DOHH2 (cell line): ENCODE results near the gene LTC4S.

Experiments used
- H3F3A ChIP-seq: fragments of 200-600 bp; sonication (generic), shearing (Covaris generic); 2 replicates; pipeline ENCODE4 v1.6.0; 2016; ENCODE audit warnings: antibody characterized with exemption, mild to moderate bottlenecking; ENCODE audit not compliant: control insufficient read depth, insufficient read depth
- H3K27ac ChIP-seq: fragments of 200-600 bp; sonication (generic); 2 replicates; pipeline ENCODE4 v1.5.1; 2014; ENCODE audit warnings: low read depth, mild to moderate bottlenecking, low read length, moderate library complexity
- H3K27me3 ChIP-seq: fragments of 200-600 bp; sonication (generic); 2 replicates; pipeline ENCODE4 v1.6.1; 2014; ENCODE audit warnings: mild to moderate bottlenecking, low read length, mixed read lengths; ENCODE audit not compliant: control insufficient read depth
- H3K36me3 ChIP-seq: fragments of 200-600 bp; sonication (generic); 2 replicates; pipeline ENCODE4 v1.6.1; 2014; ENCODE audit warnings: mild to moderate bottlenecking, low read length, moderate library complexity, mixed read lengths; ENCODE audit not compliant: control insufficient read depth
- H3K4me1 ChIP-seq: fragments of 200-600 bp; sonication (generic); 2 replicates; pipeline ENCODE4 v1.6.1; 2014; ENCODE audit warnings: mild to moderate bottlenecking, low read length, mixed read lengths; ENCODE audit not compliant: control insufficient read depth
- H3K4me2 ChIP-seq: fragments of 200-600 bp; sonication (generic); 2 replicates; pipeline ENCODE4 v1.6.0; 2014; ENCODE audit warnings: mild to moderate bottlenecking, low read length, moderate library complexity
- H3K4me3 ChIP-seq: fragments of 200-600 bp; sonication (generic); 2 replicates; pipeline ENCODE4 v1.5.1; 2014; ENCODE audit warnings: mild to moderate bottlenecking, low read length, mixed read lengths
- H3K79me2 ChIP-seq: fragments of 200-600 bp; sonication (generic); 2 replicates; pipeline ENCODE4 v1.6.1; 2014; ENCODE audit warnings: mild to moderate bottlenecking, low read length, mixed read lengths; ENCODE audit not compliant: control insufficient read depth
- H3K9me2 ChIP-seq: fragments of 200-600 bp; sonication (generic); replicated peaks from 2 replicates; pipeline ENCODE4 v1.6.1; 2014; ENCODE audit warnings: mild to moderate bottlenecking, low read length, mixed read lengths; ENCODE audit not compliant: control insufficient read depth
- H3K9me3 ChIP-seq: fragments of 200-600 bp; sonication (generic); 2 replicates; pipeline ENCODE4 v1.6.1; 2014; ENCODE audit warnings: antibody characterized with exemption, low read length, mixed read lengths; ENCODE audit not compliant: control insufficient read depth, insufficient read depth
- H4K20me1 ChIP-seq: fragments of 200-600 bp; sonication (generic); 2 replicates; pipeline ENCODE4 v1.6.0; 2014; ENCODE audit warnings: low read depth, mild to moderate bottlenecking, antibody characterized with exemption, low read length, moderate library complexity; ENCODE audit not compliant: control insufficient read depth, insufficient read depth
- EZH2phosphoT487 ChIP-seq: fragments of 200-600 bp; sonication (generic); IDR thresholded peaks from 2 replicates; pipeline ENCODE4 v1.6.1; 2017; ENCODE audit warnings: borderline replicate concordance, mild to moderate bottlenecking, antibody characterized with exemption, low read length, moderate library complexity, mixed read lengths
- TF ChIP-seq, protein P1 (sequence below): fragments of 200-600 bp; sonication (generic); IDR thresholded peaks from one replicate; pipeline ENCODE4 v1.5.1; 2014; ENCODE audit warnings: antibody characterized with exemption, mild to moderate bottlenecking, low read depth, low read length; ENCODE audit not compliant: poor library complexity, severe bottlenecking

LTC4S gene

DNA sequence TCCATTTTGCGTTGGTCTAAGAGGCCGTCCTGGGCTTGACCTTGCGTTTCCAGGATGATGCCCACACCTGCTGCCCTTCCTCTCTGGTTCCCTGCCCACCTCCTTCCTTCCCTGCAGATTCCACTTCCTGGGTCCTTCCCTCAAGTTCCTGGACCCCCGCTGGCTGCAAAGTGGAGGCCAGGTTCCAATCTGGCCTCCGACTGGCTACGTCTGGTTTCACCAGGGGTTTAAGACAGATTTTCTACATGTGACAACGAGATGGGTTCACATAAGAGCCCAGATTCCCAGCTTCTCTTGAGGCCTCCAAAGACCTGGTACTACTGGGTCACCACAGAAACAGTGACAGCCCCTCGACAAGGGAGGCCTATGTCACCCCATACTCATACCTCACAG is 10.8 kb downstream of the LTC4S start:
- Histone ChIP-seq H3F3A (peaks cover 6% of the 10 kb centered on the region; the same call in 1 of the 2 replicates), H3K9me2 (no peaks in the 10 kb centered on the region), H4K20me1 (no peaks in the 10 kb centered on the region), H3K4me1 (peaks cover 26% of the 10 kb centered on the region), H3K36me3 (peaks cover 12% of the 10 kb centered on the region; the same call in 1 of the 2 replicates), H3K4me2 (peak overlapping the region; percentile 95), H3K4me3 (no peak overlapping the region; the same call in 1 of the 2 replicates), H3K27me3 (no peaks in the 10 kb centered on the region), H3K9me3 (no peaks in the 10 kb centered on the region), H3K27ac (no peak overlapping the region), H3K79me2 (peaks cover 37% of the 10 kb centered on the region)
- TF ChIP-seq, protein P1, sequence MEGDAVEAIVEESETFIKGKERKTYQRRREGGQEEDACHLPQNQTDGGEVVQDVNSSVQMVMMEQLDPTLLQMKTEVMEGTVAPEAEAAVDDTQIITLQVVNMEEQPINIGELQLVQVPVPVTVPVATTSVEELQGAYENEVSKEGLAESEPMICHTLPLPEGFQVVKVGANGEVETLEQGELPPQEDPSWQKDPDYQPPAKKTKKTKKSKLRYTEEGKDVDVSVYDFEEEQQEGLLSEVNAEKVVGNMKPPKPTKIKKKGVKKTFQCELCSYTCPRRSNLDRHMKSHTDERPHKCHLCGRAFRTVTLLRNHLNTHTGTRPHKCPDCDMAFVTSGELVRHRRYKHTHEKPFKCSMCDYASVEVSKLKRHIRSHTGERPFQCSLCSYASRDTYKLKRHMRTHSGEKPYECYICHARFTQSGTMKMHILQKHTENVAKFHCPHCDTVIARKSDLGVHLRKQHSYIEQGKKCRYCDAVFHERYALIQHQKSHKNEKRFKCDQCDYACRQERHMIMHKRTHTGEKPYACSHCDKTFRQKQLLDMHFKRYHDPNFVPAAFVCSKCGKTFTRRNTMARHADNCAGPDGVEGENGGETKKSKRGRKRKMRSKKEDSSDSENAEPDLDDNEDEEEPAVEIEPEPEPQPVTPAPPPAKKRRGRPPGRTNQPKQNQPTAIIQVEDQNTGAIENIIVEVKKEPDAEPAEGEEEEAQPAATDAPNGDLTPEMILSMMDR, result no peak
- TF ChIP-seq EZH2phosphoT487, result no peak

DNA sequence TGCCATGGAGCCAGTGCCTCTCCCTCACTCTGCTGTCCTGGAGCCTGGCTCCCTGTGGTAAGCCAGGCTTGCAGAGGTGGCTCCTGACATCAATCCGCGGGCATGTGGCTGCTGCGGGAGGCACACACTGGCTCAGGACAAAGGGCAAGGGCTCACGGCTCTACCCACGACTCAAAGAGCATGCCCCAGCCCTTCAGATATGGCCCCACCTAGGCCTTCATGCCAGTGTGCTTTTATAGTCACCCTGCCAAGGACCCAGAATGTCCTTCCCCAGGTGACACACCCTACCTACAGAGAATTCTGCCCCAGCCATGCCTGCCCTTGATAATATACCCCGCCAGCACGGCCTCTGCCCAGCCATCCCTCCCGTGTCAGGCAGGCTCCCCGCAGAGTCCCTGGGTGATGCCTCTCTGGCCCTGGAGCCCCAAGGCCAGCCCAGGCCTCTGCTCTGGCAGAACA is 11.3 kb downstream of the LTC4S start:
- H3K36me3 ChIP-seq, result peaks cover 7% of the 10 kb centered on the region; the same call in 1 of the 2 replicates
- no peaks in the 10 kb centered on the region for H3K27me3 ChIP-seq
- H3K79me2 ChIP-seq, result peaks cover 37% of the 10 kb centered on the region
- H3K4me2 ChIP-seq, result peak overlapping the region; percentile 95
- no peaks in the 10 kb centered on the region for H4K20me1 ChIP-seq
- peak overlapping the region; percentile 71 for H3K4me3 ChIP-seq
- no peaks in the 10 kb centered on the region for H3K9me3 ChIP-seq
- H3K4me1 ChIP-seq, result peaks cover 26% of the 10 kb centered on the region
- no peaks in the 10 kb centered on the region for H3K9me2 ChIP-seq
- TF ChIP-seq, protein P1, result no peak
- TF ChIP-seq EZH2phosphoT487, result no peak
- peaks cover 6% of the 10 kb centered on the region; the same call in 1 of the 2 replicates for H3F3A ChIP-seq
- H3K27ac ChIP-seq, result no peak overlapping the region

GRCh38 chr5:179805529-179806249 is 11.9 kb downstream of the LTC4S start:
- H3K9me2 ChIP-seq, result no peaks in the 10 kb centered on the region
- no peaks in the 10 kb centered on the region for H3K27me3 ChIP-seq
- H3K9me3 ChIP-seq, result no peaks in the 10 kb centered on the region
- peak overlapping the region; percentile 95 for H3K4me2 ChIP-seq
- no peaks in the 10 kb centered on the region for H4K20me1 ChIP-seq
- peaks cover 7% of the 10 kb centered on the region; the same call in 1 of the 2 replicates for H3K36me3 ChIP-seq
- peaks cover 6% of the 10 kb centered on the region; the same call in 1 of the 2 replicates for H3F3A ChIP-seq
- H3K4me3 ChIP-seq, result peak overlapping the region; percentile 71
- TF ChIP-seq, protein P1, result no peak
- peaks cover 26% of the 10 kb centered on the region for H3K4me1 ChIP-seq
- peak overlapping the region; percentile 19; the same call in 1 of the 2 replicates for H3K27ac ChIP-seq
- H3K79me2 ChIP-seq, result peaks cover 37% of the 10 kb centered on the region
